ENCODE measurements around the gene PTBP1.
A peak's percentile ranks its signal among the peaks of the same experiment; 100 is the strongest.

PTBP1 gene

GRCh38 chr19:798415-799075, 1.3 kb downstream of the PTBP1 start:
- no peak for DNase-seq

DNA sequence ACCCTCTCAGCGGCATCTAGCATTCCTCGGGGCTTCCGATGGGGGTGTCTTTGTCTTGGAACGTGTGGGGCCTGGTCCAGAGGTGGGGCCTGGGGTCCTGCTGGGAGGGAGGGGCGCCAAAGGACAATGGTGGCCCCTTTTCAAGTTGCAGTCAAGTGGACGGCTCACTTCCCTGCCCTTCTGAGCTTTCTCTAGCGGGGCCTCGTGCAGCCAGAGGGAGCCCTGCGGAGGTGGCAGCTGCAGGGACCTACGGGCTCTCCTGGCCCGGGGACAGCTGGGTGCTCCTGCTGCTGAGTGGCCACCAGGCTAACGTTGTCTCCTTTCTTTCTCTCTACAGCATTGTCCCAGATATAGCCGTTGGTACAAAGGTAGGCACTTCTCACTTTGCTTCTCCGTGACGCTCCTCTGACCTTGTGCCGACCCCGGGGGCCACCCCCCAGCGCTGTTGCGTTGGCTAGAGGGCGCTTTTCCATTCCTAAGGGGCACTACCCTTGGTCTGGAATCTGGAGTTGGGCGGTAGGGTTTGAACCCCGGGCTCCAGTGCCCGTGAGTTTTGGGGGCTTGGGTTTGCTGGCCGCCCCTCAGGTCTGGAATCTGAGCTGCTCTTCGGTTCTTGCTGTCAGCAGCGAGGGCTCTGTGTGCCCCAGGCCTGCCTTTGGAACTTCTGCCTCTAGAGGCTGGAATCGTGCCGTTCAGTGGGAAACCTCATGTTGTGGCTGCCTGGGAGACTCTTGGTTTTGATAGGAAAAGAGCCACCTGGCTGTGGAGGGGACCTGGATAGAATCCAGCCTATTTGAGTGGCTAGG, 2.0 kb downstream of the PTBP1 start:
- DNase-seq: peak; percentile 14

DNA sequence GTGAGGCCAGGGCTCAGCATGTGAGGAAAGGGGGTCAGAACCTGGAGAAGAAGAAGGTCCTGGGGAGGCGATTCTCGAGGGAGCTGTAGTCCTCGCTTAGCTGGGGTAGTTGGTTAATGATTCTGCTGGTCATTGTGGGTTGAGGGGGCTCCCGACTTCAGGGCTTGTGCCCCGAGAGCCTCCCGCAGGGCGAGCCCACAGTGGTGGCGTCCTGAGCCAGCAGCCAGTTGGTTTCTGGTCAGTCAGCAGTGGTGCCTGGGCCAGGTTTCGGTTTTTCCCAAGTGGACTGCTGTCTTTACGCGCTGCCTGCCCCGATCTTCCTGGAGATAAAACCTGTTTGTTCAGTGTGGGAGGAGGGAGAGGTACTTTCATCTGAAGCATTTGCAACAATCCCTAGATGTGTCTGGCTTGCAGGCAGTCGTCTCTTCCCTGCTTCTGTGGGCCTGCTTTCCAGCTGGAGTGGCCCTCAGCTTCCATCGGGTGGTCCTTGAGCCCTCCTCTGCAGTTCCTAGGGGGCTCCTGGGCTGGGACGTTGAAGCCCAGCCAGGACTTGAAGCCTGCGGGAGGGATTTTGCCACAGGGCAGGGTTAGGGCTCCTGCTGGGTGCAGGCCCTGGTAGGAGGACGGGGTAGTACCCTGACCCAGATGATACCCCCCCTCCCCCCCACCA, 3.2 kb downstream of the PTBP1 start:
- DNase-seq: no peak

- no peak for DNase-seq
Measured at GRCh38 chr19:801030-801860, 4.0 kb downstream of the PTBP1 start.

GRCh38 chr19:801861-802497, 4.7 kb downstream of the PTBP1 start:
- no peak for DNase-seq

GRCh38 chr19:802498-803098, 5.3 kb downstream of the PTBP1 start:
- DNase-seq: peak; percentile 13

GRCh38 chr19:803099-803561, 5.9 kb downstream of the PTBP1 start:
- no peak for DNase-seq

- DNase-seq: no peak
Measured at GRCh38 chr19:803686-804418, 6.6 kb downstream of the PTBP1 start.

DNA sequence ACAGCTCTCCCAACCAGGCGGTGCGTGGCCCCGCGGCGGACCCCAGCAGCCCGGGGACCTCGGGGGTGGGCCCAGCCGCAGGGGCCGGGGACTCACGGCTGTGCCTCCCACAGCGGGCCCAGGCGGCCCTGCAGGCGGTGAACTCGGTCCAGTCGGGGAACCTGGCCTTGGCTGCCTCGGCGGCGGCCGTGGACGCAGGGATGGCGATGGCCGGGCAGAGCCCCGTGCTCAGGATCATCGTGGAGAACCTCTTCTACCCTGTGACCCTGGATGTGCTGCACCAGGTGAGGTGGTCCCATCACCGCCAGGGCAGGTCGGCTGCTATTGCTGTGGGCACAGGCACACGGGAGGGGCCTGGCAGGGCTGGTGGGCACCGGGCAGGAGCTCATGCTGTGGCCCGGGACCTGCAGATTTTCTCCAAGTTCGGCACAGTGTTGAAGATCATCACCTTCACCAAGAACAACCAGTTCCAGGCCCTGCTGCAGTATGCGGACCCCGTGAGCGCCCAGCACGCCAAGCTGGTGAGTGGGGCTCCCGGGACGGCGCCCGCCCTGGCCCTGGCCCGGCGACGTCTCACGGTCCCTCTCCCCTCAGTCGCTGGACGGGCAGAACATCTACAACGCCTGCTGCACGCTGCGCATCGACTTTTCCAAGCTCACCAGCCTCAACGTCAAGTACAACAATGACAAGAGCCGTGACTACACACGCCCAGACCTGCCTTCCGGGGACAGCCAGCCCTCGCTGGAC, 7.3 kb downstream of the PTBP1 start:
- no peak for DNase-seq

- no peak for DNase-seq
Measured at GRCh38 chr19:805166-805551, 7.9 kb downstream of the PTBP1 start.

- DNase-seq: no peak
Measured at GRCh38 chr19:805600-806550, 8.6 kb downstream of the PTBP1 start.

DNA sequence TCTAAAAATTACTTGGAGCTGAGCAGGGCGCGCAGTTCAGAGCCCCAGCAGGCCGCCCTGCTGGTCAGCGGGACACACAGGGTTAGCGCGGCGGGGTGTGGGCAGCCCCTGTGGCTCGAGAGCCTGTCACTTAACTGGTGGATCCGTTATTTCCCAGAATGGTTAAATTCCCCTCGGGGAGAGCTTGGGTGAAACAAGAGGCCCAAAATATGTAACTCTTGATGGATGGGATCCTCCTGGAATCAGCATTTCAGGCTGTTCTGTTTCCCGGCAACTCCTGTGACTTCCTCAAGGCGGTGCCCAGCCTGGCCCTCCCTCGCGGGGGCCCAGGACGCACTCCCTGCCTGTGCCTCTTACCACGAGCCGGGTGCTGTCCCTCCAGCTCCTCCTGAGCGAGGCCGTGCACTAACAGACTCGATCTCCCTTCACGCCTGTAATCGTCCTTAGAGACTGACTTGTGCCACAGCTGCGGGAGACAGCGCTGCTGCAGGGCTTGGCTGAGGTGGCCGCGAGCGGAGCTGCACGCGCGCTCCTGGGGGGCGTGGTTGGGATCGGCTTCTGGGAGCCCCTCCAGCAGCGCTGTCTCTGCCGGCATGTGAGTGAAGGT, 9.7 kb downstream of the PTBP1 start:
- DNase-seq: no peak

DNA sequence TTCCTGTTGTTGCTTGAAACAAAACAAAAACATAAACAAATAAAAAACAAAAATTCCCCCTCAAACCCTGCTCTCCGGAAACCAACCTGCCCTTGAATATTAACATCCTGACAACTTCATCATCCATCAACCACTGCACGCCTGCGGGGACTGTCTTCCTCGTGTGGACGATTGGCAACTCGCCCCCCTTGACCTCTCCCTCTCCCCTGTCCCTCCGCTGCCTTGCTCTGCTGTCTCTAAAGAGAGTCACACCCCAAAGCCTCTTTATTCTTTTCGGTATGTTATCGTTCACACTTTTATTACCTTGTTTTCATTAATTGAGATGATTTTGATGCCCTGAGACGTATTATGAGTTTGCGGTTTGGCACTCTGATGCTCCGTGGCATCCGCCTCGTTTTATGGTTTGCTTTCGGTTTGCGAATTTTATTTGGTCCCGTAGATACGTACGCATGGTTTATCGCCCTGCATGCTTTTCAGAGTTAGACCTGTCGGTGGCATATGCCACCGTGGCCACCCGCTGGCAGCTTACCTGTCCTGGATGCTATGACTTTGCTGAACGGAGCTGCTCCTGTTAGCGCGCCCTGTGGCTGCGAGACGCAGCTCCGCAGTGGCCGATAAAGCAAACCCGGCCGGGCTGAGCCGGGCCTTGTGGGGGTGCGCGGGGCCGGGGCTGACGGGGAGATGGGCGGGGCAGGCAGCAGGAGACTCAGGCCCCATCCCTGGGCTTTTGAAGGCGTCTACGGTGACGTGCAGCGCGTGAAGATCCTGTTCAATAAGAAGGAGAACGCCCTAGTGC, 10.6 kb downstream of the PTBP1 start:
- DNase-seq: no peak

- DNase-seq: no peak
Measured at GRCh38 chr19:808423-808775, 11.1 kb downstream of the PTBP1 start.

- no peak for DNase-seq
Measured at GRCh38 chr19:810077-810855, 13.0 kb downstream of the PTBP1 start.

GRCh38 chr19:810883-811489, 13.7 kb downstream of the PTBP1 start:
- DNase-seq: no peak

GRCh38 chr19:811506-812048, 14.3 kb downstream of the PTBP1 start:
- no peak for DNase-seq
